ENCODE data around the gene SMAD4. TPM values are rescaled to one million over a fixed set of nuclear protein-coding genes. Genes with fewer than 3 reads are reported as not detected.

The SMAD4 gene
- total and polyA plus RNA-seq, 2 of the 8 experiments (the other 6 are each of a cell fraction or from before 2014, with no cell fraction given): 86.5 to 139 TPM

GRCh38 chr18:50981381-50981780 lies 48.6 kb upstream of the SMAD4 start (continued):
- TF ChIP-seq BCL11A (IDR thresholded peaks at IDR 0.05; ENCODE audit: low read depth in 2 of 2, low read length in 2 of 2) (no peak), FOSL1 (IDR thresholded peaks at IDR 0.05; ENCODE audit: insufficient read depth, low read depth, low read length) (no peak), TEAD4 (IDR thresholded peaks at IDR 0.05; ENCODE audit: low read depth, low read length) (no peak)

All from H1 (cell line).